RCC 7860 (cell line): ENCODE measurements around the gene HSD17B8.

Source experiments
- DNase-seq: peaks from one replicate; pipeline ENCODE4 v3.0.0-alpha.2; 2015; ENCODE audit warnings: low spot score
- FAIRE-seq: peaks from 2 replicates; lab custom pipeline; 2012; peaks lifted over from hg19 to GRCh38; lab: Jason Lieb, UNC

HSD17B8 gene

GRCh38 chr6:33171016-33171879 lies 33.2 kb upstream of the HSD17B8 start:
- DNase-seq = no peak
- FAIRE-seq = no peak

- no peak for DNase-seq
- no peak for FAIRE-seq
Measured at GRCh38 chr6:33171880-33172687, 32.4 kb upstream of the HSD17B8 start.

DNA sequence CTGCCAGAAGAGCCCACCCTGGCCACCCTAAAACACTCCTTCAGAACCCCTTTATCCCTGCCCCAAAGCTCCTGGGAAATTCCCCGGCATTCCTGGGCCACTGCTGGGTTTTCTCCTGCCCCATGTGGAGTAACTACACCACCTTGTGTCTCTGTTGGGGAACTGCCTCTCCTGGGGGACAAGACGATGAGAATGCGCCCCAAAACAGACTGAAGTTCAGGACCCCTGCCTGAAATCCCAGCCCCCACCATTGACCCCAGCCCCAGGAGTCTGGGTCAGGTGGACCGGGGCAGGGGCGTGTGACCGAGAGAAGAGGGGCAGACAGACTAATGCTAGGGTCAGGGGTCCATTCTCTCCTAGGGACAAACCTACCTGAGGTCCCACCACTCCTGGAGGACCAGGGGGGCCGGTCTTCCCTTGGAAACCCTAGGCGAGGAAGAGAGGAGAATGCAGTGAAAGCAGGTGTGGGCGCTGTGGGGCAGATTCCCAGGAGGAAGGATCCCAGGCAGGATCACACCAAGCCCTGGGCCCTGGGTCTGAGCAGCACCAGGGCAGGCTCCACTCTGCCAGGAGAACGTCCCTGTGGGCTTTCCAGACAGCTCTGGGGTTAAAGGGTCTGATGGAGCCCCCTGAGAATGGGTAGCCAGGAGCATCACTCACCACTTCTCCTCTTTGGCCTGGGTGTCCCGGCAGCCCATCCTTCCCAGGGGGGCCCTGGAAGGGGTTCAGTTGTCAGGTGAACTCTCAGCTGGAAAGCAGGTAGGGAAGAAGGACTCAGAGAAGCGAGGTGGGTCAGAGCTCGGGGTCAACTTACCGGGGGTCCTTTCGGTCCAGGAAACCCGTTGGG lies 31.5 kb upstream of the HSD17B8 start:
- DNase-seq = no peak
- no peak for FAIRE-seq

GRCh38 chr6:33173535-33174180 lies 30.8 kb upstream of the HSD17B8 start:
- no peak for DNase-seq
- FAIRE-seq = no peak

DNA sequence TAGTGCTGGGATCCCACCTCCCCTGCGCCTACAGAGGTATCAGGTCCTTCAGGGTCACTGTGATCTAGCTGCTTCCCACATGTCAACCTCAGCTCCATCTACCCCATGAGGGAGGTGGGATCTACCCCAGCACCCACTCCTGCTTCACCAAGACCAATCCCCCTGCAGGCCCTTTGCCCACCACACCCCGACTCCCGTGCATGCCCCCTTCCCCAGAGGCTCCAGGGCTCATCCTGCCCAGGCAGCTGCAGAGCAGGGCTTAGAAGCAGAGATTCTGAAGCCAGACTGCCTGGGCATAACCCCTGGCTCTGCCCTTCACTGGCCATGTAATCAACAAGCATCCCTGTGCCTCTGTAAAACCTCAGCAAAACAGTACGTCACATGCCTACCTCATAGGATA lies 29.7 kb upstream of the HSD17B8 start:
- FAIRE-seq = no peak

DNA sequence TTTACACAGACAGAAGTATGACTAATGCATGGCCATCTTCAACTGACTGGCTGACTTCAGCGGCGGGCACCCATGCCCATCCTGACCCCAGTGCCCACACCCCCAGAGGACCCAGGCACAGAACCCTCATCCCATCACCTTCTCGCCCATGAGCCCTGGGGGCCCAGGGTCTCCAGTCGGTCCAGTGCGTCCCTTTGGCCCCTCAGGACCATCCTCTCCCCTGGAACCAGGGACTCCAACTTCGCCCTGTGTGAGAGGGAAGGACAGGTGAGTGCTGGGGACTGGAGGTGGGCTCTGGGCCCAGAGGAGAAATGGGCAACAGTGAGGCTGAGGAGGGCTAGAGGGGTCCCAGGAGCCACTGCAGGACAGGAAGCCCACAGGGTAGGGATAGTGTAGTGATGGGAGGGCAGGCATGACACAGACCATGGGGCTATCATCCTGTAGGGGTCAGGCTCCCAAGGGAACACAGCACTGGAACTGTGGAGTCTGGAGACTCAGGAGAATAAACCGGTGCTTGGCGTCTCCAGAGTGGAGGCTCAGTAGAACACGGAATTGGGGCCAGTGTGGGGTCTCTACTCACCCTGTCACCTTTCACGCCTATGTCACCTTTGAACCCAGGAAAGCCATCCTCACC lies 28.9 kb upstream of the HSD17B8 start:
- no peak for FAIRE-seq
- no peak for DNase-seq

More for the DNA sequence above, 29.7 kb upstream of the HSD17B8 start:
- no peak for DNase-seq

DNA sequence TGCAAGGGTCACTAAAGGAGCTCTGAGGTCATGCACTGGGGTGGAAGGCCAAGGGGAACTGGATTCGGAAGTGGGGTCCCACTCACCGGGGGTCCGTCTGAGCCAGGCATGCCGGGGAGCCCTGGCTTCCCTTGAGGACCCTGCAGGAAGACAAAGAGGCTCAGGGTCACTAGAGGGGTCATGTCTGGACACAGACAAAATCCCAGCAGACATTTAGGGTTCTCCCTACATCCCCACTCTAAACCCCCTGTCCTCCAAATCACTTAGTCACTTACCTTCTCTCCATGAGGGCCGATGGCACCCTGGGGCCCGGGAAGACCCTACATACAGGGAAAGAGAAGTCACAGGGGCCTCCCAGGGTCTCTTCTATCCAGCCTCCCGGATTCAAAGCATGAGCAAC lies 27.5 kb upstream of the HSD17B8 start:
- DNase-seq (no peak), FAIRE-seq (no peak)

- FAIRE-seq (no peak), DNase-seq (no peak)
Measured at GRCh38 chr6:33177552-33178446, 26.7 kb upstream of the HSD17B8 start.

GRCh38 chr6:33178755-33179475 lies 25.5 kb upstream of the HSD17B8 start:
- DNase-seq = no peak
- FAIRE-seq = no peak

- DNase-seq = no peak
- no peak for FAIRE-seq
Measured at GRCh38 chr6:33181141-33181540, 23.3 kb upstream of the HSD17B8 start.

- no peak for FAIRE-seq
Measured at GRCh38 chr6:33183071-33183683, 21.3 kb upstream of the HSD17B8 start.

DNA sequence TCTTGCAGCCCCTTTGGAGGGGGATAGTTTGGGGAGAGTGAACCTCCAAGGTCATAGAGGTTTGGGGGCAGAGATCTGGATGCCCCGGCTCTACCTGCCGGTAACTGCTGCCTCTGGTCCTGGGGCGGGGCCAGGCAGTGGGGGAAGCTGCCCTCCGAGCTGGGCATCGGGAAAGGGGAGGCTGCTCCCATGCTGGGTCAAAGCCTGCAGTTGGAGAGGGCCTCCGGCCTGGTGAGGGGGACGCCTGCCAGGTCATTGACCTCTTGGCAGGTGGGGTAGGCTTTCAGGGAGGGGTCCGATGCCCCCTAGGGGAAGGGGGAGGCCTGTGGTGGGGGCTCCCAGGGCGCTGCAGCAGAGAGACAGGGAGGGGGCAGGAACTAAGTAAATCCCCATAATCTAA lies 19.3 kb upstream of the HSD17B8 start:
- no peak for FAIRE-seq
- DNase-seq = no peak

More at GRCh38 chr6:33183071-33183683, 21.3 kb upstream of the HSD17B8 start:
- no peak for DNase-seq

GRCh38 chr6:33185654-33186187 lies 18.7 kb upstream of the HSD17B8 start:
- FAIRE-seq = no peak

DNA sequence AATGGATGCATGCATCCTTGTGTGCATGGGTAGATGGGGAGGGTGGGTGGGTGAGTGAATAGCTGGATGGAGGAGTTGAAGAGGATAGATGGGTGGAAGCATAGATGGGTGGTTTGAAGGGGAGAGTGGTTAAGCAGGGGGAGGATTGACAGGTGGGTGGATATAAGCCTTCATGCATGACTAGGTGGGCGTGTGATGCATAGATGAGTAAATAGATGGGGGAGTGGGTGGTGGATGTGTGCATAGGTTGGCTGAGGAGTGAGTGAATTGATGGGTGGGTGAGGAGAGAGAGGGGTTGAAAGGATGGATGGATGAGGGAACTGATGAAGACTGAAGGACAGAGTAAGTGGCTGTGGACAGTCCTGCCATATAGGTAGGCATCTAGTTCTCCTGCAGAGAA lies 16.6 kb upstream of the HSD17B8 start:
- FAIRE-seq = no peak
- DNase-seq = no peak

More at GRCh38 chr6:33185654-33186187, 18.7 kb upstream of the HSD17B8 start:
- DNase-seq = no peak

DNA sequence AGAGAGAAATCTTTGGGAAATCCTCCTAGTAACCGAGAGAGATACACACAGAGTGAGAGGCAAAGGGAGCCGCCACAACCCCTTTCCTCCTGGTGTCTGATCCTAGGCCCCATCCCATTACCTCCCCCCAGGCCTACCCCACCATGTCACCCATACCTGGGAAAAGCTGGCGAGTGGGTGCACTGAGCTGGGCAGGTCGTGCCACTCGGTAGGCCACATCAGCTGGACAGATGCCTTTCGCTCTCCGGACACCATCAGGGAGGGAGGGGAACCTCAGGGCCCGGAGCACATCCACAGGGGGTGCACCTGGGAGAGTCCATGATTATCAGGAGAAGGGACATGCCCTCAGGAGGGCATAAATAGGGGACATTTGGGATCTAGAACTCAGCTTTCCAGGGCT lies 15.3 kb upstream of the HSD17B8 start:
- FAIRE-seq = no peak
- DNase-seq = no peak

DNA sequence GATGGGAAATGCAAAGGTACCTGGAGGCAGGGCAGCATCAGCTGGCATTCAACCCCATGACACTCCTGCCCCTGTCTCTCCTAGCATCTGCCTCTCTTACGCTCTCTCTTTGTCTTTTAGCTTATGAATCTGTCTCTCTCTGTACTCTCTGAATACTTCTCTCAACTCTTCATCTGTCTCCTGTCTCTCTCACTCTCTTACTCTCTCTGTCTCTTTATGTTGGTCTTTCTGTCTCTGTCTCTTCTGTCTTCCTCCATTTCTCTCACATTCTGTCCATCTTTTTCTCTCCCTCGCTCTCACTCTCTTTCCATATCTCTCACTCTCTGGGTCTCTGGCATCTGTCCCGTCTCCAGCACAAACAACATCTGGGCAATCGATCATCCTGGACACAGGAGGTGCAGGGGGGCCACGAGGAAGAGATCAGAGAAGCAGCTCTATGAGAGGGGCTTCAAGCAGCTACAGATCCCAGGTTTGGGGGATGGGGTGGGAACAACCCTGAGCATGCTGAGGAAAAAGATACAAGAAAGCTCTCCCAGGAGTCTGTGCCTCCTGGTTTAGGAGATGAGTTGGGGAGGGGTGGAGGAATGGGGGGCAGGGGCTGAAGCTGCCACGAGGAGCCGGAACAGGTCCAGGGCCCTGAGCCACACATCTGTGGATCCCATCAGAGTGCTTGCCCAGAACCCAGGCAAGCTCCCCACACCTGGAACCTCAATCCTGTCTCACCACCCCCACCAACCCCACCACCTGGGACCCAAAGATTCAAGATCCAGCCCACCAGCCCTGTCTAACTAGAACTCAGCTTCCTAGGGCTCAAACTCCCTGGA lies 14.6 kb upstream of the HSD17B8 start:
- no peak for FAIRE-seq
- no peak for DNase-seq
